HEK293 (cell line): ENCODE measurements around the gene FBXO5.
"Not testable (repeated sequence)": the region's sequence is repeated elsewhere in the genome, so short reads cannot be mapped to it uniquely, and the experiment has no call there.

Source experiments
- CTCF ChIA-PET: fragments of 350-600 bp; formaldehyde crosslinking; extraction: SDS; loops from one replicate; lab custom pipeline; 2021; ENCODE audit warnings: antibody characterized with exemption; lab: Yijun Ruan, JAX
- POLR2A ChIA-PET: fragments of 300-600 bp; formaldehyde crosslinking; extraction: SDS; loops from one replicate; lab custom pipeline; 2020; ENCODE audit warnings: antibody characterized with exemption, inconsistent platforms; lab: Yijun Ruan, JAX
- H3K27ac ChIP-seq: fragments of 200-500 bp; sonication (Bioruptor generic); 2 replicates; pipeline ENCODE4 v1.5.1; 2014; ENCODE audit warnings: low read depth, low read length, control low read depth, inconsistent platforms; ENCODE audit errors: extremely low read depth
- H3K36me3 ChIP-seq, 2 experiments: fragments of 200-500 bp in 1 of 2; sonication (Bioruptor generic) in 1 of 2; 1 replicate in 1 of 2; 2 replicates in 1 of 2; pipeline ENCODE4 v1.5.1; 2014 to 2017; ENCODE audit warnings: inconsistent platforms in 2 of 2, low read length in 2 of 2; ENCODE audit not compliant: control insufficient read depth in 2 of 2, insufficient read depth in 1 of 2
- H3K4me1 ChIP-seq: fragments of 200-500 bp; sonication (Bioruptor generic); 2 replicates; pipeline ENCODE4 v1.5.1; 2014; ENCODE audit warnings: mild to moderate bottlenecking, low read length, inconsistent platforms; ENCODE audit not compliant: control insufficient read depth, insufficient read depth
- H3K4me3 ChIP-seq: 2 replicates; pipeline ENCODE4 v1.5.1; 2011; ENCODE audit warnings: low read depth, mild to moderate bottlenecking, control low read depth, low read length, moderate library complexity
- H3K9me3 ChIP-seq: fragments of 200-500 bp; sonication (Bioruptor generic); 2 replicates; pipeline ENCODE4 v1.5.1; 2014; ENCODE audit warnings: low read depth, low read length, inconsistent platforms; ENCODE audit not compliant: control insufficient read depth, insufficient read depth
- HOXD13 ChIP-seq: sonication (generic); formaldehyde crosslinking; IDR thresholded peaks from 2 replicates; pipeline ENCODE4 v1.8.0; 2022; ENCODE audit warnings: missing genetic modification reagents, borderline replicate concordance
- KLF10 ChIP-seq: fragments of 450-650 bp; IDR thresholded peaks from 2 replicates; pipeline ENCODE4 v1.5.1; 2018; ENCODE audit warnings: missing biosample characterization, mild to moderate bottlenecking, missing genetic modification characterization
- KLF17 ChIP-seq: fragments of 450-650 bp; formaldehyde crosslinking; IDR thresholded peaks from 2 replicates; pipeline ENCODE4 v1.5.1; 2016; ENCODE audit warnings: missing biosample characterization, missing genetic modification characterization
- MEIS1 ChIP-seq: sonication (generic); formaldehyde crosslinking; IDR thresholded peaks from 2 replicates; pipeline ENCODE4 v1.8.1; 2022; ENCODE audit warnings: missing genetic modification reagents, mild to moderate bottlenecking, borderline replicate concordance
- PATZ1 ChIP-seq: fragments of 450-650 bp; formaldehyde crosslinking; IDR thresholded peaks from 2 replicates; pipeline ENCODE4 v1.5.1; 2016; ENCODE audit warnings: missing biosample characterization, missing genetic modification characterization
- PBX3 ChIP-seq: sonication (generic); formaldehyde crosslinking; IDR thresholded peaks from 2 replicates; pipeline ENCODE4 v1.8.1; 2022; ENCODE audit warnings: mild to moderate bottlenecking, moderate library complexity, missing genetic modification reagents
- PRDM1 ChIP-seq: fragments of 450-650 bp; formaldehyde crosslinking; IDR thresholded peaks from 2 replicates; pipeline ENCODE4; 2016; ENCODE audit warnings: missing biosample characterization, missing genetic modification characterization
- TCF7L2 ChIP-seq: IDR thresholded peaks from 2 replicates; pipeline ENCODE4 v1.6.1; 2011; ENCODE audit warnings: low read depth, mild to moderate bottlenecking, inconsistent platforms, low read length, moderate library complexity, borderline replicate concordance
- WT1 ChIP-seq: fragments of 450-650 bp; formaldehyde crosslinking; IDR thresholded peaks from 2 replicates; pipeline ENCODE4 v1.5.1; 2016; ENCODE audit warnings: missing biosample characterization, missing genetic modification characterization
- YY2 ChIP-seq: fragments of 450-650 bp; formaldehyde crosslinking; IDR thresholded peaks from 2 replicates; pipeline ENCODE4 v1.5.1; 2016; ENCODE audit warnings: missing biosample characterization, missing genetic modification characterization
- ZBTB17 ChIP-seq: fragments of 450-650 bp; formaldehyde crosslinking; IDR thresholded peaks from 2 replicates; pipeline ENCODE4 v1.5.1; 2016; ENCODE audit warnings: missing biosample characterization, missing genetic modification characterization
- ZBTB49 ChIP-seq: fragments of 450-650 bp; formaldehyde crosslinking; IDR thresholded peaks from 2 replicates; pipeline ENCODE4 v1.5.1; 2016; ENCODE audit warnings: missing biosample characterization, missing genetic modification characterization, low read depth
- ZFHX2 ChIP-seq: fragments of 450-650 bp; formaldehyde crosslinking; conservative IDR thresholded peaks from 2 replicates; pipeline ENCODE4 v1.5.1; 2016; ENCODE audit warnings: missing biosample characterization, missing genetic modification characterization
- ZNF19 ChIP-seq: fragments of 450-650 bp; formaldehyde crosslinking; IDR thresholded peaks from 2 replicates; pipeline ENCODE4; 2016; ENCODE audit warnings: missing biosample characterization, missing genetic modification characterization, low read depth
- ZNF2 ChIP-seq: fragments of 450-650 bp; formaldehyde crosslinking; IDR thresholded peaks from 2 replicates; pipeline ENCODE4 v1.5.1; 2016; ENCODE audit warnings: missing biosample characterization, missing genetic modification characterization
- ZNF202 ChIP-seq: fragments of 450-650 bp; formaldehyde crosslinking; IDR thresholded peaks from 2 replicates; pipeline ENCODE4 v1.5.1; 2016; ENCODE audit warnings: missing biosample characterization, missing genetic modification characterization, borderline replicate concordance
- ZNF366 ChIP-seq: fragments of 450-650 bp; formaldehyde crosslinking; conservative IDR thresholded peaks from 2 replicates; pipeline ENCODE4 v1.5.1; 2016; ENCODE audit warnings: missing biosample characterization, missing genetic modification characterization
- ZNF521 ChIP-seq: fragments of 450-650 bp; formaldehyde crosslinking; IDR thresholded peaks from 2 replicates; pipeline ENCODE4 v1.5.1; 2017; ENCODE audit warnings: missing biosample characterization, mild to moderate bottlenecking, missing genetic modification characterization
- ZNF530 ChIP-seq: fragments of 450-650 bp; formaldehyde crosslinking; IDR thresholded peaks from 2 replicates; pipeline ENCODE4 v1.5.1; 2016; ENCODE audit warnings: low read depth, missing biosample characterization, missing genetic modification characterization
- ZNF791 ChIP-seq: fragments of 450-650 bp; formaldehyde crosslinking; IDR thresholded peaks from 2 replicates; pipeline ENCODE4 v1.5.1; 2016; ENCODE audit warnings: missing biosample characterization, missing genetic modification characterization
- ZNF843 ChIP-seq: fragments of 450-650 bp; formaldehyde crosslinking; IDR thresholded peaks from 2 replicates; pipeline ENCODE4 v1.5.1; 2016; ENCODE audit warnings: missing biosample characterization, missing genetic modification characterization

The FBXO5 gene

GRCh38 chr6:152985300-152985699 is 2.5 kb upstream of the FBXO5 start:
- H3K27ac ChIP-seq, H3K4me3 ChIP-seq, H3K9me3 ChIP-seq, CTCF ChIA-PET, H3K4me1 ChIP-seq: not testable (repeated sequence)
- POLR2A ChIA-PET: interaction anchor here (1.5 to 3.4 kb wide), 2 partner anchors 11 to 15 kb away, joined by 4 to 13 read pairs; no protein-coding TSS in a partner anchor
- H3K36me3 ChIP-seq: peaks cover 1 to 39% of the 10 kb centered on the region in 2 experiments; a peak in 2 of 3 replicates
- peak; percentile 73; the same call in 1 of the 2 replicates for TF ChIP-seq ZNF202 (tag by site-specific recombination)

GRCh38 chr6:152984513-152984872 is 1.7 kb upstream of the FBXO5 start:
- peaks cover 0 to 40% of the 10 kb centered on the region in 2 experiments; a peak in 2 of 3 replicates for H3K36me3 ChIP-seq
- TF ChIP-seq ZNF2 (tag by site-specific recombination): peak; percentile 60; the same call in 1 of the 2 replicates
- no peak for TF ChIP-seq KLF17 (tag by site-specific recombination)
- no peak for TF ChIP-seq ZNF19 (tag by site-specific recombination)
- TF ChIP-seq ZNF791 (tag by site-specific recombination): no peak
- TF ChIP-seq PBX3: no peak
- no peak for TF ChIP-seq ZNF530 (tag by site-specific recombination)
- TF ChIP-seq ZNF202 (tag by site-specific recombination): no peak
- no peak for TF ChIP-seq YY2 (tag by site-specific recombination)
- TF ChIP-seq TCF7L2: no peak
- no peak for TF ChIP-seq ZFHX2 (tag by site-specific recombination)
- no peak for TF ChIP-seq MEIS1 (CRISPR knock-in tag)
- no peak for TF ChIP-seq ZBTB49 (tag by site-specific recombination)
- no peak for TF ChIP-seq ZNF521
- no peak for TF ChIP-seq PATZ1 (tag by site-specific recombination)
- no peak; the same call in 1 of the 2 replicates for TF ChIP-seq PRDM1 (tag by site-specific recombination)
- TF ChIP-seq ZNF366 (tag by site-specific recombination): peak; percentile 5; the same call in 1 of the 2 replicates
- TF ChIP-seq KLF10 (tag by site-specific recombination): no peak
- peak; percentile 93 for TF ChIP-seq ZBTB17
- no peak for TF ChIP-seq ZNF843 (tag by site-specific recombination)
- TF ChIP-seq HOXD13 (CRISPR knock-in tag): no peak
- TF ChIP-seq WT1 (tag by site-specific recombination): 0 out of 2 replicates have a peak, but pooled peaks have one; percentile 1
- TF ChIP-seq, all 188 proteins: peak for 4
- H3K9me3 ChIP-seq: no peaks in the 10 kb centered on the region
- peak overlapping the region; percentile 96 for H3K27ac ChIP-seq
- H3K4me3 ChIP-seq: peak overlapping the region; percentile 81
- ChIA-PET POLR2A (interaction anchor here (1.5 to 3.4 kb wide), 2 partner anchors 12 to 16 kb away, joined by 4 to 13 read pairs; no protein-coding TSS in a partner anchor), CTCF (no interaction called here)
- no peaks in the 10 kb centered on the region; the same call in 1 of the 2 replicates for H3K4me1 ChIP-seq
